Kidney (tissue), 14 donors: ENCODE measurements around the gene PLEKHG5. TPM values are rescaled to one million over a fixed set of nuclear protein-coding genes. Genes with fewer than 3 reads are reported as not detected.
A peak's percentile ranks its signal among the peaks of the same experiment; 100 is the strongest.

Source experiments
- DNase-seq, 5 donors: peaks; one replicate each; pipeline ENCODE4 v3.0.0-alpha.2; 2013 to 2020
- FAIRE-seq: peaks from 2 replicates; lab custom pipeline; 2012; peaks lifted over from hg19 to GRCh38; lab: Jason Lieb, UNC
- H3K27ac ChIP-seq, 2 donors: one replicate each; pipeline ENCODE4 v1.7.0; 2013; ENCODE audit warnings: low read depth in 2 of 2, low read length in 2 of 2, inconsistent platforms in 1 of 2
- H3K27me3 ChIP-seq: one replicate; pipeline ENCODE4 v1.7.1; 2013; ENCODE audit warnings: low read length, inconsistent platforms; ENCODE audit not compliant: control insufficient read depth, insufficient read depth
- H3K36me3 ChIP-seq, 3 donors: one replicate each; pipeline versions ENCODE4 v1.7.0 to v1.7.1; 2013; ENCODE audit warnings: low read length in 3 of 3, control low read depth in 1 of 3, inconsistent platforms in 1 of 3; ENCODE audit not compliant: insufficient read depth in 3 of 3, control insufficient read depth in 2 of 3
- H3K4me1 ChIP-seq, 3 donors: one replicate each; pipeline versions ENCODE4 v1.7.0 to v1.7.1; 2013; ENCODE audit warnings: low read length in 3 of 3, inconsistent platforms in 1 of 3, low read depth in 1 of 3; ENCODE audit not compliant: control insufficient read depth in 2 of 3, insufficient read depth in 2 of 3
- H3K4me3 ChIP-seq, 3 donors: one replicate each; pipeline versions ENCODE4 v1.7.0 to v1.8.1; 2013; ENCODE audit warnings: low read length in 3 of 3, control low read depth in 1 of 3, inconsistent platforms in 1 of 3
- H3K9ac ChIP-seq, 3 donors: one replicate each; pipeline versions ENCODE4 v1.7.0 to v1.7.1; 2013; ENCODE audit warnings: low read length in 3 of 3, control low read depth in 1 of 3, inconsistent platforms in 1 of 3
- H3K9me3 ChIP-seq, 3 donors: one replicate each; pipeline versions ENCODE4 v1.7.0 to v1.7.1; 2013; ENCODE audit warnings: low read length in 3 of 3, control low read depth in 1 of 3, inconsistent platforms in 1 of 3; ENCODE audit not compliant: control insufficient read depth in 2 of 3, insufficient read depth in 1 of 3
- CTCF ChIP-seq: IDR thresholded peaks from 3 replicates; pipeline ENCODE4 v1.5.1; 2012; ENCODE audit warnings: mild to moderate bottlenecking, moderate library complexity, borderline replicate concordance; ENCODE audit not compliant: insufficient read depth; ENCODE audit errors: extremely low read depth
- intact Hi-C: fragments of 100-400 bp; cut with DNase I; formaldehyde crosslinking; loops from one replicate; pipeline ENCODE4 v1.11.1; 2022
- polyA plus RNA-seq: library from polyadenylated mRNA; stranded (reverse); fragments of 350-450 nt; fragmentation: Illumina TruSeq; extraction: RNeasy Lipid Tissue Mini Kit (QIAGEN cat#74804); gene quantifications from one replicate; pipeline ENCODE4 v1.2.3, GENCODE V29; 2014; ENCODE audit warnings: low read depth, low replicate concordance; ENCODE audit not compliant: insufficient read depth
- total RNA-seq: library from RNA; stranded (reverse); fragmentation: NEBNext Ultra II Directional; extraction: Animal tissue kit (Norgen Biotek cat#: 25700); gene quantifications from one replicate; pipeline ENCODE4 v1.2.1, GENCODE V29; 2021
- donor health status: control.
- donor health status: control.
- donor health status: control.
- donor health status: control.
- donor health status: control.
- donor health status: DM: yes; HTN: yes; CAD: no.
- donor health status: Normal renal cell carcinoma (clear cell type).

Gene PLEKHG5
- total and polyA plus RNA-seq, 2 donors from 2014 or later, result 4.4 to 14.0 TPM

GRCh38 chr1:6497215-6497866 lies 5.9 kb upstream of the PLEKHG5 start:
- intact Hi-C loops, result no loop called here
- DNase-seq, result peak; percentile 76 to 88 (median 80)
- Histone ChIP-seq H3K9me3 (no peaks in the 10 kb centered on the region), H3K27ac (no peak overlapping the region), H3K27me3 (no peaks in the 10 kb centered on the region), H3K4me3 (peak overlapping the region; percentile 33 to 65 (median 41)), H3K4me1 (peaks cover 0 to 16% (median 6%) of the 10 kb centered on the region in 3 donors), H3K9ac (no peak overlapping the region), H3K36me3 (no peaks in the 10 kb centered on the region)
- no peak for TF ChIP-seq CTCF
- no peak for FAIRE-seq

GRCh38 chr1:6496890-6497214 lies 5.4 kb upstream of the PLEKHG5 start:
- Histone ChIP-seq H3K9ac (peak overlapping the region in 1 of 3 donors; percentile 19), H3K27ac (no peak overlapping the region), H3K4me1 (peaks cover 0 to 15% (median 6%) of the 10 kb centered on the region in 3 donors), H3K9me3 (no peaks in the 10 kb centered on the region), H3K27me3 (no peaks in the 10 kb centered on the region), H3K4me3 (peak overlapping the region in 1 of 3 donors; percentile 47), H3K36me3 (no peaks in the 10 kb centered on the region)
- no peak for FAIRE-seq
- intact Hi-C loops, result no loop called here
- no peak for TF ChIP-seq CTCF
- no peak for DNase-seq

GRCh38 chr1:6496365-6496721 lies 4.9 kb upstream of the PLEKHG5 start:
- intact Hi-C loops, result no loop called here
- Histone ChIP-seq H3K4me3 (peak overlapping the region in 1 of 3 donors; percentile 47), H3K4me1 (peaks cover 0 to 17% (median 4%) of the 10 kb centered on the region in 3 donors), H3K27me3 (no peaks in the 10 kb centered on the region), H3K36me3 (no peaks in the 10 kb centered on the region), H3K9ac (peak overlapping the region in 1 of 3 donors; percentile 19), H3K27ac (peak overlapping the region in 1 of 2 donors; percentile 14), H3K9me3 (no peaks in the 10 kb centered on the region)
- no peak for TF ChIP-seq CTCF
- DNase-seq (peak in 1 of 5 donors; percentile 60), FAIRE-seq (no peak)
